H9 (cell line): ENCODE measurements around the gene B4GALT3. TPM values are rescaled to one million over a fixed set of nuclear protein-coding genes. Genes with fewer than 3 reads are reported as not detected.

Source experiments
- DNase-seq: peaks from one replicate; pipeline ENCODE4 v3.0.0-alpha.2; 2017
- H2AFZ ChIP-seq: one replicate; pipeline ENCODE4 v1.6.1; 2013; ENCODE audit warnings: mild to moderate bottlenecking, low read length, control low read depth, moderate library complexity
- H2AK5ac ChIP-seq: 2 replicates; pipeline ENCODE4 v1.6.1; 2013; ENCODE audit warnings: low read length, control low read depth, mixed read lengths; ENCODE audit not compliant: insufficient read length
- H2BK120ac ChIP-seq: one replicate; pipeline ENCODE4 v1.6.1; 2013; ENCODE audit warnings: low read depth, mild to moderate bottlenecking, low read length, control low read depth, inconsistent platforms; ENCODE audit not compliant: poor library complexity, severe bottlenecking
- H2BK12ac ChIP-seq: 2 replicates; pipeline ENCODE4 v1.6.1; 2013; ENCODE audit warnings: low read length, control low read depth, mixed read lengths, low read depth; ENCODE audit not compliant: insufficient read length
- H2BK15ac ChIP-seq: 2 replicates; pipeline ENCODE4 v1.6.1; 2013; ENCODE audit warnings: low read depth, low read length, control low read depth
- H2BK20ac ChIP-seq: one replicate; pipeline ENCODE4 v1.6.1; 2013; ENCODE audit warnings: low read depth, mild to moderate bottlenecking, low read length, control low read depth, inconsistent platforms; ENCODE audit not compliant: poor library complexity, severe bottlenecking
- H2BK5ac ChIP-seq: 2 replicates; pipeline ENCODE4 v1.6.1; 2013; ENCODE audit warnings: low read length, control low read depth, mixed read lengths; ENCODE audit not compliant: insufficient read length
- H3K14ac ChIP-seq: 2 replicates; pipeline ENCODE4 v1.6.1; 2013; ENCODE audit warnings: low read length, control low read depth; ENCODE audit not compliant: insufficient read depth
- H3K18ac ChIP-seq: 2 replicates; pipeline ENCODE4 v1.6.1; 2013; ENCODE audit warnings: low read depth, mild to moderate bottlenecking, mixed read lengths, low read length, control low read depth; ENCODE audit not compliant: insufficient read length
- H3K23ac ChIP-seq: 2 replicates; pipeline ENCODE4 v1.6.1; 2013; ENCODE audit warnings: low read length, control low read depth, mixed read lengths, low read depth; ENCODE audit not compliant: insufficient read length
- H3K23me2 ChIP-seq: 2 replicates; pipeline ENCODE4 v1.6.1; 2013; ENCODE audit warnings: low read depth, mild to moderate bottlenecking, mixed read lengths, low read length, control low read depth; ENCODE audit not compliant: insufficient read length, poor library complexity, severe bottlenecking
- H3K27ac ChIP-seq: 2 replicates; pipeline ENCODE4 v1.5.1; 2013; ENCODE audit warnings: low read length, control low read depth, mixed read lengths, low read depth; ENCODE audit not compliant: insufficient read length
- H3K27me3 ChIP-seq: 2 replicates; pipeline ENCODE4 v1.6.1; 2013; ENCODE audit warnings: low read length, control low read depth, inconsistent platforms; ENCODE audit not compliant: insufficient read depth
- H3K4ac ChIP-seq: 2 replicates; pipeline ENCODE4 v1.6.1; 2013; ENCODE audit warnings: low read depth, mild to moderate bottlenecking, control low read depth, inconsistent platforms, low read length, moderate library complexity
- H3K4me1 ChIP-seq: 2 replicates; pipeline ENCODE4 v1.6.1; 2013; ENCODE audit warnings: low read length, control low read depth, inconsistent platforms; ENCODE audit not compliant: insufficient read depth
- H3K4me2 ChIP-seq: 2 replicates; pipeline ENCODE4 v1.6.1; 2013; ENCODE audit warnings: low read length, control low read depth, mixed read lengths; ENCODE audit not compliant: insufficient read length, insufficient read depth
- H3K56ac ChIP-seq: 2 replicates; pipeline ENCODE4 v1.6.1; 2013; ENCODE audit warnings: low read depth, mild to moderate bottlenecking, mixed read lengths, low read length, control low read depth; ENCODE audit not compliant: insufficient read length
- H3K79me1 ChIP-seq: 2 replicates; pipeline ENCODE4 v1.6.1; 2013; ENCODE audit warnings: low read depth, mild to moderate bottlenecking, moderate library complexity, low read length, control low read depth, inconsistent platforms; ENCODE audit not compliant: insufficient read depth, poor library complexity, severe bottlenecking
- H3K79me2 ChIP-seq: 2 replicates; pipeline ENCODE4 v1.6.1; 2013; ENCODE audit warnings: low read length, control low read depth, inconsistent platforms; ENCODE audit not compliant: insufficient read depth
- H3K9ac ChIP-seq: 2 replicates; pipeline ENCODE4 v1.6.1; 2013; ENCODE audit warnings: low read length, control low read depth, mixed read lengths; ENCODE audit not compliant: insufficient read length; ENCODE audit errors: extremely low read depth
- H3K9me3 ChIP-seq: one replicate; pipeline ENCODE4 v1.6.1; 2013; ENCODE audit warnings: low read depth, low read length, inconsistent platforms; ENCODE audit not compliant: control insufficient read depth
- H3T11ph ChIP-seq: one replicate; pipeline ENCODE4 v1.6.1; 2013; ENCODE audit warnings: mild to moderate bottlenecking, low read length, control low read depth, inconsistent platforms
- H4K20me1 ChIP-seq: one replicate; pipeline ENCODE4 v1.6.1; 2013; ENCODE audit not compliant: control insufficient read depth, insufficient read length, insufficient read depth
- H4K5ac ChIP-seq: 2 replicates; pipeline ENCODE4 v1.6.1; 2013; ENCODE audit warnings: low read depth, mild to moderate bottlenecking, mixed read lengths, low read length, control low read depth; ENCODE audit not compliant: insufficient read length
- H4K8ac ChIP-seq: replicated peaks from 2 replicates; pipeline ENCODE4 v1.6.1; 2013; ENCODE audit warnings: low read length, control low read depth, mixed read lengths, low read depth; ENCODE audit not compliant: insufficient read length
- H4K91ac ChIP-seq: 2 replicates; pipeline ENCODE4 v1.6.1; 2013; ENCODE audit warnings: low read depth, mild to moderate bottlenecking, moderate library complexity, mixed read lengths, low read length, control low read depth; ENCODE audit not compliant: insufficient read length
- H3K27ac Mint-ChIP-seq, 3 experiments: 2 replicates in 2 of 3; 3 replicates in 1 of 3; pipeline ENCODE4 v1.8.0; 2020 to 2021; ENCODE audit warnings: mixed read lengths in 3 of 3, mild to moderate bottlenecking in 1 of 3, moderate library complexity in 1 of 3
- H3K27me3 Mint-ChIP-seq: 2 replicates; pipeline ENCODE4 v1.8.0; 2021; ENCODE audit warnings: low read depth, mild to moderate bottlenecking, moderate library complexity, mixed read lengths
- H3K36me3 Mint-ChIP-seq, 3 experiments: 2 replicates in 2 of 3; 3 replicates in 1 of 3; pipeline ENCODE4 v1.8.0; 2020 to 2021; ENCODE audit warnings: low read depth in 3 of 3, mixed read lengths in 3 of 3; ENCODE audit not compliant: insufficient read depth in 1 of 3
- H3K4me1 Mint-ChIP-seq, 2 experiments: 2 replicates each; pipeline ENCODE4 v1.8.0; 2020; ENCODE audit warnings: mixed read lengths in 2 of 2
- H3K4me3 Mint-ChIP-seq, 2 experiments: 2 replicates in 1 of 2; 3 replicates in 1 of 2; pipeline ENCODE4 v1.8.0; 2020 to 2021; ENCODE audit warnings: mild to moderate bottlenecking in 2 of 2, mixed read lengths in 2 of 2, moderate library complexity in 1 of 2
- H3K9me3 Mint-ChIP-seq, 2 experiments: 2 replicates in 1 of 2; 3 replicates in 1 of 2; pipeline ENCODE4 v1.8.0; 2020; ENCODE audit warnings: mild to moderate bottlenecking in 2 of 2, mixed read lengths in 2 of 2, moderate library complexity in 1 of 2
- WGBS: extraction: QIAGEN DNeasy Blood & Tissue Kit; methylation state at CpG from one replicate; pipeline ENCODE4 v1.1.7; 2013; ENCODE audit warnings: missing lambda C conversion rate, low lambda C conversion rate, mixed read lengths; ENCODE audit not compliant: insufficient read length; ENCODE audit errors: extremely low coverage; 5-methylcytosine and 5-hydroxymethylcytosine counted together
- total RNA-seq: library from RNA; stranded (reverse); gene quantifications from 2 replicates; pipeline ENCODE4 v1.2.1, GENCODE V29; 2021
- TF ChIP-seq, protein P1 (sequence below): fragments of 200-600 bp; sonication (generic); conservative IDR thresholded peaks from 3 replicates; pipeline ENCODE4 v1.8.0; 2021; ENCODE audit warnings: antibody characterized with exemption, mild to moderate bottlenecking

The B4GALT3 gene
- total RNA-seq, 1 experiment from 2014 or later, result 31.8 TPM

DNA sequence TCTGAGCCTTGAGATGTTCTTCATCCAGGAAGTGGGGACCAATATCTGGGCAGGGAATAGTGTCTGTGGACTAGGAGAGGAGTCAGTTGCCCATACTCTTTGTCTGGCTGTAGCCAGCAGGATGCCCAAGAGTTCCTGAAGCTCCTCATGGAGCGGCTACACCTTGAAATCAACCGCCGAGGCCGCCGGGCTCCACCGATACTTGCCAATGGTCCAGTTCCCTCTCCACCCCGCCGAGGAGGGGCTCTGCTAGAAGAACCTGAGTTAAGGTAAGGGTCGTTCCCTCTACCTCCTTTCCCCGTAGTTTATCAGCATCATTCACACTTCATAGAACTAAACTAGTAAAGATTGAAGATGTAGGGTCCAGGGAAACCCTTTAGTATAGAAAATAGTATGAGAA is 14.5 kb downstream of the B4GALT3 start:
- no CpG with 5 or more reads among the region's 10 CpGs for WGBS
- H4K91ac ChIP-seq, result no peak overlapping the region

More for the DNA sequence above, 14.5 kb downstream of the B4GALT3 start:
- Histone ChIP-seq H2BK120ac (no peak overlapping the region), H3K14ac (no peak overlapping the region), H3K79me2 (no peaks in the 10 kb centered on the region), H3K27me3 (no peaks in the 10 kb centered on the region), H2BK12ac (no peak overlapping the region), H2AFZ (no peak overlapping the region), H3K18ac (no peak overlapping the region), H3K4me1 (no peaks in the 10 kb centered on the region), H2BK5ac (no peak overlapping the region), H2AK5ac (no peak overlapping the region), H3K27ac (no peak overlapping the region), H3K56ac (no peak overlapping the region), H2BK20ac (no peak overlapping the region), H4K5ac (no peak overlapping the region), H3K23me2 (peaks cover 16% of the 10 kb centered on the region), H3T11ph (no peak overlapping the region), H2BK15ac (no peak overlapping the region), H4K20me1 (no peaks in the 10 kb centered on the region), H3K9ac (no peak overlapping the region), H3K23ac (no peak overlapping the region), H4K8ac (no peak overlapping the region), H3K79me1 (no peaks in the 10 kb centered on the region), H3K4ac (no peak overlapping the region), H3K4me2 (no peak overlapping the region), H3K9me3 (no peaks in the 10 kb centered on the region)
- Mint-ChIP-seq H3K4me1 (peaks cover 33 to 37% of the 10 kb centered on the region in 2 experiments), H3K27ac (no peak overlapping the region; a peak in 1 of 7 replicates), H3K27me3 (no peaks in the 10 kb centered on the region; the same call in 1 of the 2 replicates), H3K36me3 (peaks cover 21 to 57% (median 45%) of the 10 kb centered on the region in 3 experiments), H3K9me3 (no peaks in the 10 kb centered on the region), H3K4me3 (peak overlapping the region in 1 of 2 experiments; percentile 49; a peak in 1 of 5 replicates)
- no peak for DNase-seq
- TF ChIP-seq, protein P1, sequence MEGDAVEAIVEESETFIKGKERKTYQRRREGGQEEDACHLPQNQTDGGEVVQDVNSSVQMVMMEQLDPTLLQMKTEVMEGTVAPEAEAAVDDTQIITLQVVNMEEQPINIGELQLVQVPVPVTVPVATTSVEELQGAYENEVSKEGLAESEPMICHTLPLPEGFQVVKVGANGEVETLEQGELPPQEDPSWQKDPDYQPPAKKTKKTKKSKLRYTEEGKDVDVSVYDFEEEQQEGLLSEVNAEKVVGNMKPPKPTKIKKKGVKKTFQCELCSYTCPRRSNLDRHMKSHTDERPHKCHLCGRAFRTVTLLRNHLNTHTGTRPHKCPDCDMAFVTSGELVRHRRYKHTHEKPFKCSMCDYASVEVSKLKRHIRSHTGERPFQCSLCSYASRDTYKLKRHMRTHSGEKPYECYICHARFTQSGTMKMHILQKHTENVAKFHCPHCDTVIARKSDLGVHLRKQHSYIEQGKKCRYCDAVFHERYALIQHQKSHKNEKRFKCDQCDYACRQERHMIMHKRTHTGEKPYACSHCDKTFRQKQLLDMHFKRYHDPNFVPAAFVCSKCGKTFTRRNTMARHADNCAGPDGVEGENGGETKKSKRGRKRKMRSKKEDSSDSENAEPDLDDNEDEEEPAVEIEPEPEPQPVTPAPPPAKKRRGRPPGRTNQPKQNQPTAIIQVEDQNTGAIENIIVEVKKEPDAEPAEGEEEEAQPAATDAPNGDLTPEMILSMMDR, result no peak
